HepG2 (cell line): ENCODE data around the gene QSOX2.

Experiments used
- E2F1 ChIP-seq: sonication (generic); formaldehyde crosslinking; IDR thresholded peaks from 2 replicates; pipeline ENCODE4 v1.5.0; 2020; ENCODE audit warnings: missing genetic modification reagents
- MAFG ChIP-seq: sonication (generic); formaldehyde crosslinking; IDR thresholded peaks from 2 replicates; pipeline ENCODE4 v1.5.1; 2020; ENCODE audit warnings: mild to moderate bottlenecking, missing genetic modification reagents
- MAX ChIP-seq: IDR thresholded peaks from 2 replicates; pipeline ENCODE4 v1.6.1; 2012; ENCODE audit warnings: inconsistent platforms
- NBN ChIP-seq: fragments of 450-650 bp; conservative IDR thresholded peaks from 2 replicates; pipeline ENCODE4 v1.6.1; 2017

GRCh38 chr9:136206602-136207275 lies 38.9 kb downstream of the QSOX2 start:
- TF ChIP-seq MAX (no peak), E2F1 (CRISPR knock-in tag) (no peak), MAFG (no peak), NBN (no peak)
